Type B pancreatic cell (in vitro differentiated cells): ENCODE results near the gene C18orf54. TPM values are rescaled to one million over a fixed set of nuclear protein-coding genes. Genes with fewer than 3 reads are reported as not detected.

ENCODE experiments used
- DNase-seq: peaks from one replicate; pipeline ENCODE4 v3.0.0; 2021; ENCODE audit warnings: mixed read lengths; ENCODE audit not compliant: unreplicated experiment; ENCODE audit errors: extremely low spot score
- H3K27ac Mint-ChIP-seq: 2 replicates; pipeline ENCODE4 v1.8.0; 2021; ENCODE audit warnings: mild to moderate bottlenecking, mixed read lengths
- H3K27me3 Mint-ChIP-seq: 2 replicates; pipeline ENCODE4 v1.8.0; 2021; ENCODE audit warnings: mixed read lengths
- H3K36me3 Mint-ChIP-seq: 2 replicates; pipeline ENCODE4 v1.8.0; 2021; ENCODE audit warnings: mixed read lengths
- H3K4me1 Mint-ChIP-seq: one replicate; pipeline ENCODE4 v1.8.0; 2021; ENCODE audit warnings: mixed read lengths; ENCODE audit not compliant: unreplicated experiment
- H3K4me3 Mint-ChIP-seq: 2 replicates; pipeline ENCODE4 v1.8.0; 2021; ENCODE audit warnings: mild to moderate bottlenecking, mixed read lengths
- H3K9me3 Mint-ChIP-seq: 2 replicates; pipeline ENCODE4 v1.8.0; 2021; ENCODE audit warnings: mixed read lengths
- total RNA-seq: library from RNA; stranded (reverse); gene quantifications from 2 replicates; pipeline ENCODE4 v1.2.1, GENCODE V29; 2021; ENCODE audit warnings: low replicate concordance
- TF ChIP-seq, protein P1 (sequence below): fragments of 200-600 bp; sonication (generic); conservative IDR thresholded peaks from 2 replicates; pipeline ENCODE4 v1.5.0; 2021; ENCODE audit warnings: antibody characterized with exemption, mild to moderate bottlenecking

Gene C18orf54
- total RNA-seq, 1 donor from 2014 or later: 18.4 TPM

DNA sequence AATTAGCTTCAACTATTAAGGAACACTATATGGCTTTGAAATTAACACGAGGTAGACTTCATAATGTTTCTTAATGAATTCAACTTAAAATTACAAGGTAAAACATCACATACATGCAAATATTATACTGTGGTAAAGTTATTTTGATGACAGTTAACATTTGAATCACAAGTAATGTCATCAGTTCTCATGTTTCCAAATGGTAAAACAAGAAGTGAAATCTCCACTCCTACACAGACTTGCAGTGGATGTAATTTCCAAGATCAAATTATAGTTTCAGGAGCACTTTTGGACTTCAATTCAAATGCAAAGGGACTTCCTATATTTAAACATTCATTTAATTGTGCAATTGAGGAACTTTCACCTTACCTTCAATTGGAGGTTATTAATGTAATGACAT lies 39.1 kb downstream of the C18orf54 start:
- Mint-ChIP-seq H3K27me3 (peaks cover 10% of the 10 kb centered on the region), H3K4me1 (no peaks in the 10 kb centered on the region), H3K36me3 (no peaks in the 10 kb centered on the region), H3K9me3 (no peaks in the 10 kb centered on the region), H3K4me3 (no peak overlapping the region), H3K27ac (no peak overlapping the region)
- TF ChIP-seq, protein P1, sequence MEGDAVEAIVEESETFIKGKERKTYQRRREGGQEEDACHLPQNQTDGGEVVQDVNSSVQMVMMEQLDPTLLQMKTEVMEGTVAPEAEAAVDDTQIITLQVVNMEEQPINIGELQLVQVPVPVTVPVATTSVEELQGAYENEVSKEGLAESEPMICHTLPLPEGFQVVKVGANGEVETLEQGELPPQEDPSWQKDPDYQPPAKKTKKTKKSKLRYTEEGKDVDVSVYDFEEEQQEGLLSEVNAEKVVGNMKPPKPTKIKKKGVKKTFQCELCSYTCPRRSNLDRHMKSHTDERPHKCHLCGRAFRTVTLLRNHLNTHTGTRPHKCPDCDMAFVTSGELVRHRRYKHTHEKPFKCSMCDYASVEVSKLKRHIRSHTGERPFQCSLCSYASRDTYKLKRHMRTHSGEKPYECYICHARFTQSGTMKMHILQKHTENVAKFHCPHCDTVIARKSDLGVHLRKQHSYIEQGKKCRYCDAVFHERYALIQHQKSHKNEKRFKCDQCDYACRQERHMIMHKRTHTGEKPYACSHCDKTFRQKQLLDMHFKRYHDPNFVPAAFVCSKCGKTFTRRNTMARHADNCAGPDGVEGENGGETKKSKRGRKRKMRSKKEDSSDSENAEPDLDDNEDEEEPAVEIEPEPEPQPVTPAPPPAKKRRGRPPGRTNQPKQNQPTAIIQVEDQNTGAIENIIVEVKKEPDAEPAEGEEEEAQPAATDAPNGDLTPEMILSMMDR: no peak
- DNase-seq: no peak

DNA sequence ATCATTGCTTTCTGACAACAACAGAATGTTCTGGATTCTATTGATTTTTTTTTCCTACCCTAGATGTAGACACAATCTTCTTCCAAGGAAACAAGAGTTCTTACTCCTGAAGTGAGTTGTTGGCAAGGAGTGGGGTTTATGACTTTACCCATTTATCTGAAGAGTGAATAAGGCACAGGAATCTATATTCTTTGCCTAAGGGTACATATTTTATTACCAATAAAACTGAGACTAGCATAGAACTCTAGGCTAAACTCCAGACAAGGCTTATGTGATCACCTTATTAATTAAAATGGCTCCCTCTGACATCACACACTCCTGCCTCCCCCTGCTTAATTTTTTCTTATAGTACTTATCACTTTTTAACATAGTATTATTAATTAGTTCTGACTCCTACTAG lies 47.6 kb downstream of the C18orf54 start:
- peaks cover 4% of the 10 kb centered on the region for H3K27me3 Mint-ChIP-seq

DNA sequence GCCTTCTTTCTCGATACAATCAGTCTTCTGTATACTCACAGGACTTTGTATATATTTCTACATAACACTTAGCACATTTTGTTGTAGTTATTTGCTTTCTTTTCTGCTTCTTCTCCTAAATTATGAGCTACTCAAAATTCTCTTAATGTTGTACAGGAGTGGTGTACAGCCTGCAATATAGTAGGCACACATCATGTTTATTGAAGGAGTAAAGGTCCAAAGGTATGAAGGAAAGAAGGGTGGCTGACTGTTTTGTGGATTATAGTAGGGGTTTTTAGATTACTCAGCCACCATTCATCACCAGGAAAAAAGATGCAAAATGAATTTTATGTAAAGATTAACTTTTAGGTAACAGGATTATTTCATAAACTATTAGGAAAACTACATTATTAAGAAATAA lies 54.1 kb downstream of the C18orf54 start:
- Mint-ChIP-seq H3K27ac (no peak overlapping the region), H3K4me3 (no peak overlapping the region), H3K4me1 (no peaks in the 10 kb centered on the region), H3K9me3 (no peaks in the 10 kb centered on the region), H3K36me3 (no peaks in the 10 kb centered on the region), H3K27me3 (no peaks in the 10 kb centered on the region)
- no peak for DNase-seq
- TF ChIP-seq, protein P1: no peak

More for the DNA sequence above, 47.6 kb downstream of the C18orf54 start:
- no peak overlapping the region for H3K4me3 Mint-ChIP-seq
- TF ChIP-seq, protein P1: no peak
- H3K27ac Mint-ChIP-seq: no peak overlapping the region
- no peaks in the 10 kb centered on the region for H3K9me3 Mint-ChIP-seq
- H3K36me3 Mint-ChIP-seq: no peaks in the 10 kb centered on the region
- no peak for DNase-seq
- no peaks in the 10 kb centered on the region for H3K4me1 Mint-ChIP-seq

DNA sequence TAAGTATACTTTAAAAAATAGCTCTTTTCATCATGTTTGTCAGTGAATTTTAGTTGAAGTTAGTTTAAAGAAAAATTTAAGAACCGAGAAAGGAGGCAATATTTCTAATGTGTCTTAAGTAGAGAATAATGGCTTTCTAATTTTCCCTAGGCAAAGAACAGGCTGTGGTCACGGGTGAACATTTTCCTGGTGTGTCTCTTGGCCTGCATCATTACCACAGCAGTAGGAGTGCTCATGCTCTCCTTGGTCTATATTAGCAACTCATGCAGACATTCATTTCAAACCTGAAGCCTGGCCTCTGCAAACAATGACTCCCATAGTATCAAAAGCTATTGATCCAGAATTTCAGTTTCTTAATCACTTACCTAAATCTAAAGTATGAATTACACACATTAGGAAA lies 57.4 kb downstream of the C18orf54 start:
- no peak overlapping the region for H3K4me3 Mint-ChIP-seq
- H3K4me1 Mint-ChIP-seq: no peaks in the 10 kb centered on the region
- no peaks in the 10 kb centered on the region for H3K36me3 Mint-ChIP-seq
- H3K9me3 Mint-ChIP-seq: no peaks in the 10 kb centered on the region
- TF ChIP-seq, protein P1: no peak
- H3K27me3 Mint-ChIP-seq: no peaks in the 10 kb centered on the region
- DNase-seq: no peak
- H3K27ac Mint-ChIP-seq: no peak overlapping the region

DNA sequence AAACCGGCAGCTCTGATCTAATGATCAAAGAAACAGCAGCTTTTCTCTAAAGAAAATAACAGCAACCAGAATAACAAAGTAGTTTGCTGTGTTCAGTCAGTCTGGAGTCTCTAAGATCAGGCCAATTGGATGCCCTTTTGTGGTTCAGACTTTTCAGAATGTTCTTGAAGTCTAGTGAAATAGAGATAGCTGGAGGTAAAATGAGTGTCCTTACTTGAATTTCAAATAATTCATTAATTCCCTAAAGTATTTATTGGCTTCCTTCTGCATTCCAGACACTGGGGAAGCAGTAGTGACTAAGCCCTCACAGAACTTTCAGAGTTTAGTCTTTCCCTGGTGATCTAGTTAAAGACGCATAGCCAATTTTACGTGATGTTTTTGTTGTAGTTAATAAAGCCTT lies 58.7 kb downstream of the C18orf54 start:
- no peak overlapping the region for H3K4me3 Mint-ChIP-seq
- no peaks in the 10 kb centered on the region for H3K4me1 Mint-ChIP-seq
- DNase-seq: no peak
- H3K9me3 Mint-ChIP-seq: no peaks in the 10 kb centered on the region
- no peaks in the 10 kb centered on the region for H3K36me3 Mint-ChIP-seq
- H3K27ac Mint-ChIP-seq: no peak overlapping the region
- H3K27me3 Mint-ChIP-seq: no peaks in the 10 kb centered on the region
- TF ChIP-seq, protein P1: no peak

DNA sequence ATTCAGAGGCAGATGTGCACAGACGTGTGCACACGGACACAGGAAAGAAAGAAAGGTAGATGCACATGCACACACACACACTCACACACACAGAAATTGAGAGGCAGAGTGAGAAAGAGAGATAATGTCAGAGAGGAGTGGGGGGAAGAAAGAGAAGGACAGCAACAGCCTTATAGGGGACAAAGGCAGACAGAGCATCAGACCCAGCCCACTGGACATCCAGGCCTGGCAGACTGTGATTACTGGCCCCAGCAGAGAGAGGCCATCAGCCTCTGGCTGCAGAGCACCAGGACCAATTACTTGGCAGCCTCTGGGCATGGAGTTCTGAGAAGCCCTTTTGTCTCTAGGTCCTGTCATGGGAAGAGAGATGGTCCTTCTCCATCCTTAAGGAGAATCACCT lies 66.1 kb downstream of the C18orf54 start:
- TF ChIP-seq, protein P1: no peak
- Mint-ChIP-seq H3K27ac (no peak overlapping the region), H3K4me3 (no peak overlapping the region), H3K4me1 (no peaks in the 10 kb centered on the region), H3K36me3 (no peaks in the 10 kb centered on the region), H3K9me3 (no peaks in the 10 kb centered on the region), H3K27me3 (peaks cover 14% of the 10 kb centered on the region)
- no peak for DNase-seq
